Umbilical cord (tissue), 2 donors: ENCODE results near the gene ADH5. TPM values are rescaled to one million over a fixed set of nuclear protein-coding genes. Genes with fewer than 3 reads are reported as not detected.
"Not testable (repeated sequence)": the region's sequence is repeated elsewhere in the genome, so short reads cannot be mapped to it uniquely, and the experiment has no call there.

Experiments used
- DNase-seq: peaks from one replicate; pipeline ENCODE4 v3.0.0-alpha.2; 2015; ENCODE audit warnings: low spot score
- total RNA-seq: library from RNA; depleted of rRNA; stranded (reverse); fragments of >200 nt; gene quantifications from one replicate; pipeline ENCODE4 v1.2.3, GENCODE V29; 2014; ENCODE audit warnings: low replicate concordance; ENCODE audit not compliant: insufficient read depth

ADH5 gene
- total RNA-seq, 1 donor from 2014 or later = 175 TPM

DNA sequence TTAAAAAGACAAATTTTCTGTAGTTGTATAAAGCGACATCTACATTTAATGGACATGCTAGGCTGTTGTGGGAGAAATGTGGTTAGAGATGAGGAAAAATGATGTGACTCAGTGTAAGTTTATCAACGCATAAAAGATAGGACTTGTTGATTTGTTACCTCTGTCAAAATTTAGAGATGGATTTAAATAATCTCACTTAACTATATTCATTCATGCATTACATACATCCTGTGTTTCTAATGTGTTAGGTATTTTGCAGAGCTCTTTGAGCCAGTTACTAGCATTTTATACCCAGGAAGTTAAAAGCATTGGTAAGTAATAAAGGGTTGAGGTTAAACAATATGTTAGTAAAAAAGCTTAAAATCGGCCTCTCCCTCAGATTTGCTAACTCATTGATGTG is 58.7 kb downstream of the ADH5 start:
- no peak for DNase-seq

DNA sequence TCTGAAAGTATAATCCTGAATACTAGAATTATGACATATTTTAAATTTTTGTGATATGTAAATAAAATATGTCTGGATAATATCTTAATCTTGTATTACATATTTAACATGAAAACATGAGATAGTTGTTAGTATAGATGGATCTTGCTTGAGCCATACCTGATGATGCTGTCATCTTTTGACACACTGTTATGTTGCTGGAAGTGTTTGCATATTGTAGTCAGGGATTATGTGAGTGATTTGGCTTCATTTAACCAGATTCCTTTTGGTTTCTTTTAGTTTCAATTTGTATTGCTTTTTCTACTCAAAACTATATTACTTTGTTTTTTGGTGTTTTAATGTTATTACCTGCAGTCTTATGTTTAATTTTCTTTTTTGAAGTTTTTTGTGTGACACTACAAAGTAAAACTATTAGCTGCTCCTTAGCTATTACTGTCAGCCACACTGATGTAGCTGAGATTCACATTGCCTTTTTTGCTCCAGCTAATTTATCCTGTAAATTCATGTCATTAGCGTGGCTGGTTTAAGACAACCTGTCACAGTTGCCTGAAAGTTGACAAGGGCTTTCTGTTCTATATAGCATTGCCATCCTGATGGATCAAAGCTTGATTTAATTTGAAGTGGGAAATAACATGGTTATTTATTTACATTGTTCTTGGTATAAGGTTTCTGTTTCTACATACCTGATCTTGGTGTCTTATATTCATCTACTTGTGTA is 59.4 kb downstream of the ADH5 start:
- no peak for DNase-seq

DNA sequence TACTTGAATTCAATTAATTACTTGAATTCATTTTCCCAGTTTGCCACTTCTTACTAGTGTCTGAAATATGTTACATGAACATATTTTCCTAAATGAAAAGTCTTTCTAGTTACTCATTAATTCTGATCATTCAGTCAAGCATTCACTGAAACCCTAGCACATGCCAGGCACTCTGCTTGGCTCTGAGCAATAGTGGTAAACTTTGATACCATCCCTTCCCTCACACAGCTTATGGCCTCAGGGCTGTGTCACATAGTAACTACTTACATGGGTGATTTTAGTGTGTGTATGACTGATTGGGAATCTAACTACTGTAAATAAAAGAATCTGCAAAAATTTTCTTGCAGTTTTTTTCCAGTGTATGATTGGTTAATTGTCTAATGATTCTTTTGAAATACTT is 60.4 kb downstream of the ADH5 start:
- no peak for DNase-seq

DNA sequence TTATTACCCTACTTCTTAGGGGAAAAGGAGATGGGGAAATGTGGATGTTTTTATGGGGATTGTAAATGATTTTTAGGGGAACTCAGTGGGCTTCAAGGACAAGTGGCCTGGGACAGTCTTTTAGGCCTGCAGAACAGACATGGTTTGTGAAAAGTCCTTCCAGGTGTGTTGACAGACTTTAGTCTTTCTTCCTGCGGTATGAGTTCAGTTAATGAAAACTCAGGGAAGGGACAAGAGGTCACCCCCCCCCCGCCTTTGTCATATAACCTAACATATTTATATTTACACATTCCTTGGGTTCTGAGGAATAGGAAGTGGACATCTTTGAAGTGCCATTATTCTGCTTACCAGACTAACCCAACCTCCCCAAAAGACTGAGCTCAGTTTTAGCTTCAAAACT is 61.3 kb downstream of the ADH5 start:
- DNase-seq = no peak

DNA sequence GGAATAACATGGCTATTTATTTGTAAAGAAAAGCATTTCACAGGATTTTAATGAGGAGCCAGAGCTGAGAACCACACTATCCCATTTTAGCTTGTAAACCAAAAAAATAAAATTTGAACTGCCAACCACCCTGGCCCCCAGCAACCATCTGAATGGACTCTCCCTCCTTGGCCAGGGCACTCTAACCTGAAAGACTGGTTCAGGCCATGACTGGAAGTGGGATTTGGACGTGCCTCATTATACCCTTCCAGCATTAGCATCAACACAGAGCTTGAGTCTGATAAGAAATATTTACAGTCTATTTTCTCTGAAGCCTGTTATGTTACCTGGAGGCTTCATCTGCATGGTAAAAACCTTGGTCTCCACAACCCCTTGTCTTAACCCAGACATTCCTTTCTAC is 63.1 kb downstream of the ADH5 start:
- no peak for DNase-seq

DNA sequence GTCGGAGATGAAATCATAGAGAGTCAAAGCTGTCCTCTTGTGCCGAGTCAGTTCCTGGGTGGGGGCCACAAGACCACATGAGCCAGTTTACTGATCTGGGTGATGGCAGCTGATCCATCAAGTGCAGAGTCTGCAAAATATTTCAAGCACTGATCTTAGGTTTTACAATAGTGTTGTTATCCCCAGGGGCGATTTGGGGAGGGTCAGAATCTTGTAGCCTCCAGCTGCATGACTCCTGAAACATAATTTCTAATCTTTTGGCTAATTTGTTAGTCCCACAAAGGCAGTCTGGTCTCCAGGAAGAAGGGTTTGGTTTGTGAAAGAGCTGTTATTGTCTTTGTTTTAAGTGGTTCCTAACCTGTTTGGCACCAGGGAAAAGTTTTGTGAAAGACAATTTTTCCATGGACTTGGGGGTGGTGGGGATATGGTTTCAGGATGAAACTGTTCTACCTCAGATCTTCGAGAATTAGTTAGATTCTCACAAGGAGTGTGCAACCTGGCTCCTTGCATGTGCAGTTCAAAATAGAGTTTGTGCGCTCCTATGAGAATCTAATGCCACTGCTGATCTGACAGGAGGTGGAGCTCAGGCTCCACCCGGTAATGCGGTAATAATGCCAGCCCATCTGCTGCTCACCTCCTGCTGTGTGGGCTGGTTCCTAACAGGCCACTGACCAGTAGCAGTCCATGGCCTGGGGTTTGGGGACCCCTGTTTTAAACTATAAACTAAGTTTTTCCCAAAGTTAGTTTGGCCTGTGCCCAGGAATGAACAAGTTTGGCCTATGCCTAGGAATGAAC is 63.9 kb downstream of the ADH5 start:
- DNase-seq = no peak

DNA sequence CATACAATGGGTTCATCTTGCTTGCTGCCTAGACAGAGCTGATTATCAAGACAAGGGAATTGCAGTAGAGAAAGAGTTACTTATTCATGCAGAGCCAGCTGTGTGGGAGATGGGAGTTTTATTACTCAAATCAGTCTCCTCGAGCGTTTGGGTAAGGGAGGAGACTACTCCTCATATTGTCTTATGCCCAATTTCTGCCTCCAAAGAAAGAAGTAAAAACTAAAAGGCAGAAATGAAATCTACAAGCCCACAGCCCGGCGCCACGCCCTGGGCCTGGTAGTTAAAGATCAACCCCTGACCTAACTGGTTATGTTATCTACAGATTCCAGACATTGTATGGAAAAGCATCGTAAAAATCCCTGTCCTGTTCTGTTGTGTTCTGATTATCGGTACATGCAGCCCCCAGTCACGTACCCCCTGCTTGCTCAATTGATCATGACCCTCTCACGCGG is 64.8 kb downstream of the ADH5 start:
- not testable (repeated sequence) for DNase-seq

DNA sequence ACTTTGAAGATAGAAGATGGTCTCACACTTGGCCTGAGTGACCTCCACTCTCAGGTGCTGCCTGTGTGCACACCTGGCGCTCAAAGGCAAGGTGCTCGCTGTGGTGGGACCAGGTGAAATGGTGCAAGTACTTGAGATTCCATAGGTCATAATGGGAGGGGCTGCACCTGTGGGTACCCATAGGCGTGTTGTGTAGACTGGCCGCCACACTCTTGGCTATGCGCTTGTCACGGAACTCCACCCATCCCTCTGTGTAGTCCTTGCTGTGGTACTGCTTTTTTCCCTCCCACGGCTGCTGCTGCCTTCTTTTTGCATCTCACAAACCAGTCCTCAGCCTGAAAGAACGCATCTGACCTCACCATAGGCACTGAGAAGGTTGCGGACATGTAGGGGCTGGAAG is 66.0 kb downstream of the ADH5 start:
- DNase-seq = no peak

DNA sequence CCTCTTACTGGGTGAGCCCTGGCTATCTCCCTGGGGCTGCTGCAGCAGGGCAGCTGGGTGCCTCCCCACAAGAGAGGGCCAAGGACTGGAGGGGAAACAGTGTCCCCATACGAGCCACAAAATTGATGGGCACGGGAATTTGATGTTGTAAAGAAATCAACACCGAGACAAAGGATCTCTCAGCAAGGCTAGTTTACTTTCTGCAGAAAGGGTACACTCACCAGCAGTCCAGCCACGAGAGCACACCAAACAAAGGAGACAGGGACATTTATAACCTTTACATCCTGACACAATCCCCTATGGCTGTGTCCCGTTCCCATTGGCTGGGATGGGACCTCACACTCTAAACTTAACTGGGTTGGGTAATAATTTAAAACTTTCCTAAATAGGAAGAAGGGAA is 67.2 kb downstream of the ADH5 start:
- no peak for DNase-seq

Other genes starting within 250 kb of the ADH5 start
- gene EIF4E, start 159.7 kb downstream of the ADH5 start, total RNA-seq = 130 TPM
- 20.2 TPM for gene METAP1, start 93.1 kb downstream of the ADH5 start, total RNA-seq
- 9.4 TPM for gene ADH4, start 55.5 kb upstream of the ADH5 start, total RNA-seq
- gene ADH6, start 130.5 kb upstream of the ADH5 start, total RNA-seq = 16.4 TPM
- 0.48 TPM for gene ADH1A, start 202.2 kb upstream of the ADH5 start, total RNA-seq
- 14.4 TPM for gene ADH1B, start 232.6 kb upstream of the ADH5 start, total RNA-seq